Cardiac fibroblast (primary cell): ENCODE measurements around the gene EDN1.
A peak's percentile ranks its signal among the peaks of the same experiment; 100 is the strongest.
"Not testable (repeated sequence)": the region's sequence is repeated elsewhere in the genome, so short reads cannot be mapped to it uniquely, and the experiment has no call there.

Source experiments
- DNase-seq, 2 donors: peaks; one replicate each; pipeline versions ENCODE4 v3.0.0 to v3.0.0-alpha.2; 2010; ENCODE audit warnings: low read depth in 2 of 2
- H3K4me3 ChIP-seq, 2 donors: replicated peaks in 1 of 2; 1 replicate in 1 of 2; 2 replicates in 1 of 2; pipeline ENCODE4 v1.5.1; 2011; ENCODE audit warnings: low read depth in 2 of 2, low read length in 2 of 2, mild to moderate bottlenecking in 2 of 2, moderate library complexity in 1 of 2
- TF ChIP-seq, protein P1 (sequence below): IDR thresholded peaks from one replicate; pipeline ENCODE4 v1.5.1; 2011; ENCODE audit warnings: low read depth, mild to moderate bottlenecking, low read length, inconsistent platforms

The EDN1 gene

DNA sequence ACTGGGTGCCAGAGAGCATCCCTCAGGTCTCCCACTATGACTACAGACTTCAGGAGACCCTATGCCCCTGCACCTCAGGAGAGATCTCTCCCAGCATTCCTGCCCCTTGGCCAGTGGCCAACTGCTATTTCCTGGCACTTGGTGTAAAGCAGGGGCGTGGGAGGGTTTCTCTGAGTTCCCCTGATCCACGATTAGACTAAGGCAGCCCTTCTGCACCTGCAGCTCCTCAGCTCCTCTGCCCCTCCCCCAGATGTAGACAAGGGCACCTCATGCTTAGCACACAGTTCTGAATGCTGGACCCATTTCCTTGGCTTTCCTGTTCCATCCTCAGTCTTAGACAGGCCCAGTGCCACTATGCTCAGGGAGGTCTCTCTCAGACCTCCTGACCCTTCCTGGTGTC, 28.6 kb downstream of the EDN1 start:
- TF ChIP-seq, protein P1, sequence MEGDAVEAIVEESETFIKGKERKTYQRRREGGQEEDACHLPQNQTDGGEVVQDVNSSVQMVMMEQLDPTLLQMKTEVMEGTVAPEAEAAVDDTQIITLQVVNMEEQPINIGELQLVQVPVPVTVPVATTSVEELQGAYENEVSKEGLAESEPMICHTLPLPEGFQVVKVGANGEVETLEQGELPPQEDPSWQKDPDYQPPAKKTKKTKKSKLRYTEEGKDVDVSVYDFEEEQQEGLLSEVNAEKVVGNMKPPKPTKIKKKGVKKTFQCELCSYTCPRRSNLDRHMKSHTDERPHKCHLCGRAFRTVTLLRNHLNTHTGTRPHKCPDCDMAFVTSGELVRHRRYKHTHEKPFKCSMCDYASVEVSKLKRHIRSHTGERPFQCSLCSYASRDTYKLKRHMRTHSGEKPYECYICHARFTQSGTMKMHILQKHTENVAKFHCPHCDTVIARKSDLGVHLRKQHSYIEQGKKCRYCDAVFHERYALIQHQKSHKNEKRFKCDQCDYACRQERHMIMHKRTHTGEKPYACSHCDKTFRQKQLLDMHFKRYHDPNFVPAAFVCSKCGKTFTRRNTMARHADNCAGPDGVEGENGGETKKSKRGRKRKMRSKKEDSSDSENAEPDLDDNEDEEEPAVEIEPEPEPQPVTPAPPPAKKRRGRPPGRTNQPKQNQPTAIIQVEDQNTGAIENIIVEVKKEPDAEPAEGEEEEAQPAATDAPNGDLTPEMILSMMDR: no peak
- no peak for DNase-seq
- H3K4me3 ChIP-seq: no peak overlapping the region

DNA sequence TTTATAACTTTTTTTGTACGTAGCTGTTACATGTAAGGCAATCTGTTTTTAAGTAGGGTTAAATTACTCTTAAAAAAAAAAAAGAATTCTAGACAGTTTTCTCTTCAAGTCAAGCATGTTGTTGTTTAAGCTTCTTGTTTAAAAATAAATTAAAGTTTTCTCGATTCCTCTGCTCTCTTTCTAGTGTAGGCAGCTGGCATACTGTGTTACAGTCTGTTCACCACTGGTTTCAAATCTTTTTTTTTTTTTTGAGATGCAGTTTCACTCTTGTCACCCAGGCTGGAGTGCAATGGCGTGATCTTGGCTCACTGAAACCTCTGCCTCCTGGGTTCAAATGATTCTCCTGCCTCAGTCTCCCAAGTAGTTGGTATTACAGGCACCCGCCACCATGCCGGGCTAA, 29.9 kb downstream of the EDN1 start:
- H3K4me3 ChIP-seq, DNase-seq: not testable (repeated sequence)

DNA sequence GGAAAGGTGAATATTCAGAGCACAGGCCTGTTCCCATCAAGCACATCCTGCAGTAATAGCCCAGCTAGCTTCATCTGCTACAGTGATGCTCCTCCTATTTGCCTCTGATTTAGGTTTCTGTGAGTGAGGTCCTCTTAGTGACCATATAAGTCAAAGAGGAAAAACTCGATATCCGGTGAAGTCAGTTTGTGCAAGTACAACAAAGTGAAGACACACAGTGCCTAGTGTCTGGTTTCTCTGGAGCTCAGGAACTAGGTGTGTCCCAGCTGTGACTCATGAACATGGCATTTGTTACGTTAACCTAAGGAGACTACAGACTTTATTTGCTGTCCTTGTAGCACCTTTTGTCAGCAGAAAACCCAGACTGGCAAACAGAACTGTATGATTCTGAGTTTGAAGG, 33.9 kb downstream of the EDN1 start:
- H3K4me3 ChIP-seq: no peak overlapping the region

DNA sequence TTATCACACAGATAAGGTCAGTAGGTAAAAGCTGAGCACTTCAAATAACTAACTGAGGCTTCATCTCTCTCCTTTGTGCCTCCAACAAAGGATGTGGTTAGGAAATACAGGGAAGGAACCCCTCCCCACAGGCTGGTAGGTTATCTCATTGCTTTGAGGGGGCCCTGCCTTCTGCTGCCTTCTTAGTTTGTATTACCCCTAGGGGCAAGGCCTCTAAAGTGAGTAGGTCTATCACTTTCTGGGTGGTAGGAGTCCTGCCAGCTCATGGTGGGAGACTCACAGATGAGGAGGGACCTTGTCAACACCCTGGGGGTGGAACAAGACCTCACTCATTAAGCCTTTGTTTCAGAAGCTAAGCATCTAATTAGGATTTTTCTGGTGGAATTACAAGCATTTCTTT, 34.6 kb downstream of the EDN1 start:
- H3K4me3 ChIP-seq: no peak overlapping the region
- DNase-seq: no peak
- TF ChIP-seq, protein P1: no peak

More for the DNA sequence above, 33.9 kb downstream of the EDN1 start:
- peak; percentile 62 to 97 for DNase-seq
- TF ChIP-seq, protein P1: no peak

DNA sequence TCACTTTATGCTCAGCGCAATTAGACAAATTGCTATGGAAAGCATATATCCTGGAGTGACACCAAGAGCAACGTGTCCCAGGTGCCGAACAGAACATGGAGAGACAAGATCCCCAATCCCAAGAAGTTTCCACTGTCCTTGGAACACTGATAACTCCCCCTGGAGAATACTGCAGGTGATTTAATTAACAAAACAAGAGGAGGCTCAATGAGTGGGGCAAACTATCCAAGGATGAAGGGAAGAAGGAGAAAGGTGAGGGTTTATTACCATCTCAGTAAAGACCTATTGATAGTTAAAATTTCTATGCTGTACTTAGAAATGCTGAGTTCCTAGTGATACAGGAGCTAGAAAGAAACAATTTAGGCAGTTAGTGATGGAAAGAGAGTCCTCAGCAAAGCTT, 35.7 kb downstream of the EDN1 start:
- TF ChIP-seq, protein P1: no peak
- no peak for DNase-seq
- no peak overlapping the region for H3K4me3 ChIP-seq

DNA sequence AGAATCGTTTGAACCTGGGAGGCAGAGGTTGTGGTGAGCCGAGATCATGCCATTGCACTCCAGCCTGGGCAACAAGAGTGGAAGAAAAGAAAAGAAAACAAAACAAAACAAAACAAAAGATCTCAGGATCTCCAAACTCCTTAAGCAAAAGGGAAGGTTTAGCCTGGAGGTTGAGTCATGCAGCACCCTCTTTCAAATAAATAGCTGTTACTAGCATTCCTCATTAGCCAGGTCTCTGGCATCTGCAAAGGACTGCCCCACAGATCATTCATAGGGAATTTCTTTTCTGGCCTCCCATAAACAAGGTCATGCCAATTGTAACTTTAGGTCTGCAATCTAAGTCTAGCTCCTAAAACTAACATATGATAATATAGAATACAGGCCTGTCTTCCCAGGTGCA, 37.2 kb downstream of the EDN1 start:
- TF ChIP-seq, protein P1: no peak
- H3K4me3 ChIP-seq: no peak overlapping the region
- peak in 1 of 2 donors; percentile 67 for DNase-seq

- DNase-seq: no peak
- TF ChIP-seq, protein P1: no peak
- no peak overlapping the region for H3K4me3 ChIP-seq
Measured at GRCh38 chr6:12327988-12328387, 37.8 kb downstream of the EDN1 start.
